ENCODE measurements around the gene CHAC2.
A peak's percentile ranks its signal among the peaks of the same experiment; 100 is the strongest.

DNA sequence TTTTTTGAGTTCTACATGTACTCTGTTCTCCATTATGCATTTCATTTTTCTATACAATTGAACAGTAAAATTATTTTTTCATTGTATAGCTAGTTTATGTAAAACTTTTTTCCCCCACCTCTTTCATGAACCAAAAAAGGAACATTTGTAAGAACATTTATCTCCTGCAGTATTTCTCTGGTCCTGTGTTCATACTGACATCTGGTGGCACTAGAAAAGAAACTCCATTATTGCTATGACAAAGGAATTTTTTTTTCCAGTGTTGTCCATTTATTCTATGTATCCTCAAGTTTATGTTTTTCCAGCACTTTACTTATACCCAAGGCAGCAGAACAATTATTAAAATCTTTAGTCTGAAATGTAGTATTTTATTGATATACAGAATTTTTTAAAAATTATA is 27.4 kb upstream of the CHAC2 start:
- TF ChIP-seq, protein P1, sequence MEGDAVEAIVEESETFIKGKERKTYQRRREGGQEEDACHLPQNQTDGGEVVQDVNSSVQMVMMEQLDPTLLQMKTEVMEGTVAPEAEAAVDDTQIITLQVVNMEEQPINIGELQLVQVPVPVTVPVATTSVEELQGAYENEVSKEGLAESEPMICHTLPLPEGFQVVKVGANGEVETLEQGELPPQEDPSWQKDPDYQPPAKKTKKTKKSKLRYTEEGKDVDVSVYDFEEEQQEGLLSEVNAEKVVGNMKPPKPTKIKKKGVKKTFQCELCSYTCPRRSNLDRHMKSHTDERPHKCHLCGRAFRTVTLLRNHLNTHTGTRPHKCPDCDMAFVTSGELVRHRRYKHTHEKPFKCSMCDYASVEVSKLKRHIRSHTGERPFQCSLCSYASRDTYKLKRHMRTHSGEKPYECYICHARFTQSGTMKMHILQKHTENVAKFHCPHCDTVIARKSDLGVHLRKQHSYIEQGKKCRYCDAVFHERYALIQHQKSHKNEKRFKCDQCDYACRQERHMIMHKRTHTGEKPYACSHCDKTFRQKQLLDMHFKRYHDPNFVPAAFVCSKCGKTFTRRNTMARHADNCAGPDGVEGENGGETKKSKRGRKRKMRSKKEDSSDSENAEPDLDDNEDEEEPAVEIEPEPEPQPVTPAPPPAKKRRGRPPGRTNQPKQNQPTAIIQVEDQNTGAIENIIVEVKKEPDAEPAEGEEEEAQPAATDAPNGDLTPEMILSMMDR (conservative IDR thresholded peaks at IDR 0.05 in 1 of 2, IDR thresholded peaks at IDR 0.05 in 1 of 2; ENCODE audit: low read depth in 1 of 2, low read length in 2 of 2): peak; percentile 36 to 53
- no peak for TF ChIP-seq EZH2 (IDR thresholded peaks at IDR 0.05; ENCODE audit: low read length, missing control alignments)

Data from fibroblast of lung (primary cell).